GM06990 (cell line): ENCODE results near the gene WDFY1.

Experiments used
- DNase-seq: peaks from one replicate; pipeline ENCODE4 v3.0.0-alpha.2; 2011; ENCODE audit not compliant: insufficient read length; ENCODE audit errors: extremely low read depth
- H3K27me3 ChIP-seq: replicated peaks from 2 replicates; pipeline ENCODE4 v1.6.0; 2011; ENCODE audit warnings: low read length; ENCODE audit not compliant: control insufficient read depth, insufficient read depth
- H3K36me3 ChIP-seq: 2 replicates; pipeline ENCODE4 v1.5.1; 2011; ENCODE audit warnings: low read length; ENCODE audit not compliant: control insufficient read depth, insufficient read depth
- H3K4me3 ChIP-seq: replicated peaks from 2 replicates; pipeline ENCODE4 v1.5.1; 2011; ENCODE audit warnings: low read depth, mild to moderate bottlenecking, control low read depth, low read length
- TF ChIP-seq, protein P1 (sequence below): IDR thresholded peaks from 2 replicates; pipeline ENCODE4 v1.5.1; 2011; ENCODE audit warnings: low read length, control low read depth, mild to moderate bottlenecking, inconsistent platforms; ENCODE audit not compliant: insufficient read depth, poor library complexity, severe bottlenecking

Gene WDFY1

GRCh38 chr2:223834431-223834830, 110.7 kb downstream of the WDFY1 start:
- H3K36me3 ChIP-seq = 0 out of 2 replicates have a peak, but pooled peaks cover 1% of the 10 kb centered on the region
- H3K4me3 ChIP-seq = no peak overlapping the region
- TF ChIP-seq, protein P1, sequence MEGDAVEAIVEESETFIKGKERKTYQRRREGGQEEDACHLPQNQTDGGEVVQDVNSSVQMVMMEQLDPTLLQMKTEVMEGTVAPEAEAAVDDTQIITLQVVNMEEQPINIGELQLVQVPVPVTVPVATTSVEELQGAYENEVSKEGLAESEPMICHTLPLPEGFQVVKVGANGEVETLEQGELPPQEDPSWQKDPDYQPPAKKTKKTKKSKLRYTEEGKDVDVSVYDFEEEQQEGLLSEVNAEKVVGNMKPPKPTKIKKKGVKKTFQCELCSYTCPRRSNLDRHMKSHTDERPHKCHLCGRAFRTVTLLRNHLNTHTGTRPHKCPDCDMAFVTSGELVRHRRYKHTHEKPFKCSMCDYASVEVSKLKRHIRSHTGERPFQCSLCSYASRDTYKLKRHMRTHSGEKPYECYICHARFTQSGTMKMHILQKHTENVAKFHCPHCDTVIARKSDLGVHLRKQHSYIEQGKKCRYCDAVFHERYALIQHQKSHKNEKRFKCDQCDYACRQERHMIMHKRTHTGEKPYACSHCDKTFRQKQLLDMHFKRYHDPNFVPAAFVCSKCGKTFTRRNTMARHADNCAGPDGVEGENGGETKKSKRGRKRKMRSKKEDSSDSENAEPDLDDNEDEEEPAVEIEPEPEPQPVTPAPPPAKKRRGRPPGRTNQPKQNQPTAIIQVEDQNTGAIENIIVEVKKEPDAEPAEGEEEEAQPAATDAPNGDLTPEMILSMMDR = no peak
- DNase-seq = no peak
- H3K27me3 ChIP-seq = no peaks in the 10 kb centered on the region

DNA sequence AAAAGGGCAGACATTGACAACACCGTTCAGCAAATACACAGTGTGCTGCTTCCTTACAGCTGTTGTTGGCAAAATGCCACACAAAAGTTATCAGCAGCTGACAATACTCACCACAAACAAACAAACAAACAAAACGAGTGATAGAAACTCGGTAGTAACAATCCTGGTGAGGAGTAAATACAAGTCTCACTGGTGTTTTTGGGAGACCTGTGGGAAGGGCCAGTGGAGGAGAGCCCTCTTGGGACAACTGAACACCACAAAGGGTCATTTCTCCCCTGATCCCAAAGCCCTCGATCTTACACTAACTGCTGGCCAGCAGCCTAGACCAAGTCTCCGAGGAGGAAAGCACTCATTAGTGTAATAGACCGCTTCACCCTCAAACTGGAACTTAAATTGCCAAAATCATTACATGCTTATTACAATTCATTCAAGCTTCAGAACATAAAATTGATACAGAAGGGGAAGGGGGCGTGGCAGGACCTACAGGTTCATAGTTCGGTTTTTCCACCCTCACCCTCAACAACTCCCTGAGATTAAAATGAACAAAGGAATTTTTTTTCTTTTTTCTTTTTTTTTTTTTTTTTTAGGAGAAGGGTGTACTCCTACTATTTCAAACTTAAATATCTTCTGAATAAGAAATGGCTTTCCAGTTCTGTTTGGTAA, 112.8 kb downstream of the WDFY1 start:
- TF ChIP-seq, protein P1 = no peak
- no peak for DNase-seq
- 0 out of 2 replicates have a peak, but pooled peaks cover 1% of the 10 kb centered on the region for H3K36me3 ChIP-seq
- H3K4me3 ChIP-seq = no peak overlapping the region
- no peaks in the 10 kb centered on the region for H3K27me3 ChIP-seq

GRCh38 chr2:223829128-223829527, 116.0 kb downstream of the WDFY1 start:
- H3K36me3 ChIP-seq = 0 out of 2 replicates have a peak, but pooled peaks cover 1% of the 10 kb centered on the region
- no peak for DNase-seq
- H3K27me3 ChIP-seq = no peaks in the 10 kb centered on the region
- TF ChIP-seq, protein P1 = no peak
- H3K4me3 ChIP-seq = no peak overlapping the region

DNA sequence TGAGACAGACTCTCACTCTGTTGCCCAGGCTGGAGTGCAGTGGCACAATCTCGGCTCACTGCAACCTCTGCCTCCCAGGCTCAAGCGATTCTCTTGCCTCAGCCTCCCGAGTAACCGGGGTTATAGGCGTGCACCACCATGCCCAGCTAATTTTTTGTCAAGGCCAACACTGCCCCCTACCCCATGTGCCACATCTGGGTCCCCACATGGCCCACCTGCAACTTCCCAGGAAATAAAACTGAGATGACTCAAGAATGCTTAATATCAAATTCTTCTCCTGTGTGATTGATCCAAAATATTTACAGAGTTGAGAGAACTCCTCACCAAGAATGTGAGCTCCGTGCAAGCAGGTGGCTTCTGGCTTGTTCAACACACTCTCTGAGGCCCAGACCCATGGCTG, 116.8 kb downstream of the WDFY1 start:
- TF ChIP-seq, protein P1 = no peak
- no peak for DNase-seq
- H3K36me3 ChIP-seq = no peaks in the 10 kb centered on the region
- no peak overlapping the region for H3K4me3 ChIP-seq
- H3K27me3 ChIP-seq = no peaks in the 10 kb centered on the region

DNA sequence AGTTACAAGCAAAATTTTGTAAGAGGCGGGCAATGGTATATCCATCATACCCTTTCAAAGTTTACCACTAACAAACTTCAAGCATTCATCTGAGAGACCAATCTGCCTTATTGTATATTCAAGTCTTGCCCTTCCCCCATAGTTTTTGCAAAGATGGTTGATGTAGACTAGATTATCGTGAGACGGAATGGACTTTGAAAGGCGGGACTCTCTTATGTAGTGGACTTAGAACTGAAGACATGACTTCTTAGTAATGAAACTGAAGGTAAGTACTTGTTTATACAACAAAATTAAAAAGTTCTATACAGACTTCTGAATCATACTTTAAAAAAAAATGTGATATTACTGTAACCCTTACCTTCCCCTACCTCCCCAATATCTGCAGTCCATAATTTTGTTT, 118.1 kb downstream of the WDFY1 start:
- no peaks in the 10 kb centered on the region for H3K27me3 ChIP-seq
- H3K36me3 ChIP-seq = no peaks in the 10 kb centered on the region
- DNase-seq = no peak
- TF ChIP-seq, protein P1 = no peak
- H3K4me3 ChIP-seq = no peak overlapping the region
